Measurements from ENCODE around the gene RSPRY1. TPM values are rescaled to one million over a fixed set of nuclear protein-coding genes. Genes with fewer than 3 reads are reported as not detected.

Gene RSPRY1
- total RNA-seq, 1 experiment from 2014 or later = 24.9 TPM

- TF ChIP-seq CTCF (IDR thresholded peaks at IDR 0.05 in 2 of 3, conservative IDR thresholded peaks at IDR 0.05 in 1 of 3; ENCODE audit: borderline replicate concordance in 1 of 3, insufficient read depth in 1 of 3, low read depth in 2 of 3, low read length in 2 of 3) (no peak), EZH2 (IDR thresholded peaks at IDR 0.05) (no peak), TCF7L2 (IDR thresholded peaks at IDR 0.05; ENCODE audit: borderline replicate concordance, extremely low read depth, insufficient read depth, insufficient read length) (no peak)
These were observed 84.3 kb downstream of the RSPRY1 start (continued) for GRCh38 chr16:57270221-57271062.

GRCh38 chr16:57271063-57271345 lies 84.9 kb downstream of the RSPRY1 start:
- no peaks in the 10 kb centered on the region for H3K9me2 ChIP-seq (ENCODE audit: insufficient read depth)
- no peak overlapping the region for H3K9ac ChIP-seq (ENCODE audit: low read length)
- ATAC-seq (no peak), DNase-seq (ENCODE audit: low read depth, low spot score) (no peak)
- H3K4me1 ChIP-seq (ENCODE audit: control insufficient read depth in 1 of 2, insufficient read depth in 2 of 2, low read length in 2 of 2) = no peaks in the 10 kb centered on the region; a peak in 2 of 4 replicates
- BruUV-seq (replicated peaks) = no TSS peak
- intact Hi-C loops (cut with micrococcal nuclease) = no loop called here
- H3K27me3 ChIP-seq (ENCODE audit: insufficient read depth, low read length) = no peaks in the 10 kb centered on the region
- TF ChIP-seq MAX (IDR thresholded peaks at IDR 0.05) = no peak
- TF ChIP-seq CTCF (IDR thresholded peaks at IDR 0.05 in 2 of 3, conservative IDR thresholded peaks at IDR 0.05 in 1 of 3; ENCODE audit: borderline replicate concordance in 1 of 3, insufficient read depth in 1 of 3, low read depth in 2 of 3, low read length in 2 of 3) = no peak
- no peak for TF ChIP-seq POLR2A (IDR thresholded peaks at IDR 0.05; ENCODE audit: borderline replicate concordance, extremely low read depth, insufficient read depth, insufficient read length)
- TF ChIP-seq CEBPB (IDR thresholded peaks at IDR 0.05; ENCODE audit: low read depth) = no peak
- TF ChIP-seq SP1 (IDR thresholded peaks at IDR 0.05; ENCODE audit: low read depth) = no peak
- no peak for TF ChIP-seq SRF (IDR thresholded peaks at IDR 0.05; ENCODE audit: low read depth)
- no peak for TF ChIP-seq JUND (IDR thresholded peaks at IDR 0.05)
- TF ChIP-seq EGR1 (IDR thresholded peaks at IDR 0.05; ENCODE audit: low read depth) = no peak
- no peak for TF ChIP-seq EZH2 (IDR thresholded peaks at IDR 0.05)
- TF ChIP-seq CBX3 (IDR thresholded peaks at IDR 0.05; ENCODE audit: low read depth) = no peak
- TF ChIP-seq ZNF274 (IDR thresholded peaks at IDR 0.05; ENCODE audit: low read depth, low read length) = no peak
- no peak for TF ChIP-seq SIN3A (IDR thresholded peaks at IDR 0.05; ENCODE audit: low read depth)
- no peak for TF ChIP-seq TCF7L2 (IDR thresholded peaks at IDR 0.05; ENCODE audit: borderline replicate concordance, extremely low read depth, insufficient read depth, insufficient read length)
- TF ChIP-seq YY1 (IDR thresholded peaks at IDR 0.05; ENCODE audit: extremely low read depth, insufficient replicate concordance, low read depth, low read length) = no peak
- TF ChIP-seq FOSL1 (IDR thresholded peaks at IDR 0.05; ENCODE audit: low read depth) = no peak
- TF ChIP-seq ZFX (IDR thresholded peaks at IDR 0.05) = no peak
- TF ChIP-seq ELF1 (IDR thresholded peaks at IDR 0.05; ENCODE audit: borderline replicate concordance, low read depth) = no peak
- no peaks in the 10 kb centered on the region for H4K20me1 ChIP-seq (ENCODE audit: insufficient read depth)
- ChIA-PET CTCF (no interaction called here), RAD21 (ENCODE audit: low non-redundant PET in 1 of 2, low total read pairs in 2 of 2, uncharacterized antibody in 2 of 2, unreplicated experiment in 2 of 2) (no interaction called here), POLR2A (no interaction called here)
- H3K27ac ChIP-seq (ENCODE audit: low read depth, low read length) = no peak overlapping the region
- no peak overlapping the region for H3K4me3 ChIP-seq (replicated peaks in 1 of 2; ENCODE audit: low read depth in 1 of 2, low read length in 2 of 2)
- no peaks in the 10 kb centered on the region for H3K36me3 ChIP-seq (ENCODE audit: control insufficient read depth in 1 of 2, insufficient read depth in 2 of 2, low read length in 2 of 2)
- H3K9me3 ChIP-seq (ENCODE audit: control insufficient read depth in 1 of 2, insufficient read depth in 1 of 2, low read depth in 1 of 2, low read length in 2 of 2) = no peaks in the 10 kb centered on the region
- no peak overlapping the region for H3K4me2 ChIP-seq (ENCODE audit: low read length)
- no peaks in the 10 kb centered on the region for H3K79me2 ChIP-seq (ENCODE audit: insufficient read depth, low read length)
- H2AFZ ChIP-seq (ENCODE audit: low read depth, low read length, poor library complexity, severe bottlenecking) = no peak overlapping the region

All from HCT116 (cell line).